Skeletal muscle satellite cell (primary cell): ENCODE measurements around the gene IFI27L1.

Experiments used
- H3K27me3 ChIP-seq: 2 replicates; pipeline ENCODE4 v1.7.0; 2013; ENCODE audit warnings: low read length; ENCODE audit not compliant: control insufficient read depth, insufficient read depth
- H3K36me3 ChIP-seq: 2 replicates; pipeline ENCODE4 v1.7.0; 2013; ENCODE audit warnings: mild to moderate bottlenecking, control low read depth, low read length; ENCODE audit not compliant: insufficient read depth
- H3K4me1 ChIP-seq: 2 replicates; pipeline ENCODE4 v1.7.0; 2013; ENCODE audit warnings: low read length; ENCODE audit not compliant: control insufficient read depth, insufficient read depth
- H3K4me2 ChIP-seq: 2 replicates; pipeline ENCODE4 v1.7.0; 2013; ENCODE audit warnings: mild to moderate bottlenecking, low read length
- H3K4me3 ChIP-seq: 2 replicates; pipeline ENCODE4 v1.7.0; 2013; ENCODE audit warnings: low read length
- H3K9ac ChIP-seq: 2 replicates; pipeline ENCODE4 v1.7.0; 2013; ENCODE audit warnings: mild to moderate bottlenecking, low read depth, low read length, moderate library complexity
- H3K9me3 ChIP-seq: replicated peaks from 2 replicates; pipeline ENCODE4 v1.7.0; 2013; ENCODE audit warnings: mild to moderate bottlenecking, control low read depth, low read length

The IFI27L1 gene

GRCh38 chr14:94042433-94043091 is 38.5 kb upstream of the IFI27L1 start:
- H3K4me3 ChIP-seq, result no peak overlapping the region
- peak overlapping the region; percentile 21 for H3K4me2 ChIP-seq
- no peaks in the 10 kb centered on the region for H3K9me3 ChIP-seq
- H3K36me3 ChIP-seq, result peaks cover 32% of the 10 kb centered on the region
- H3K4me1 ChIP-seq, result peaks cover 14% of the 10 kb centered on the region
- H3K9ac ChIP-seq, result no peak overlapping the region
- no peaks in the 10 kb centered on the region for H3K27me3 ChIP-seq

- no peak overlapping the region for H3K4me3 ChIP-seq
- peaks cover 14% of the 10 kb centered on the region for H3K4me1 ChIP-seq
- no peak overlapping the region for H3K9ac ChIP-seq
- no peaks in the 10 kb centered on the region for H3K27me3 ChIP-seq
- H3K4me2 ChIP-seq, result no peak overlapping the region
- peaks cover 39% of the 10 kb centered on the region for H3K36me3 ChIP-seq
- H3K9me3 ChIP-seq, result no peaks in the 10 kb centered on the region
These were observed 37.9 kb upstream of the IFI27L1 start for GRCh38 chr14:94043111-94043755.

GRCh38 chr14:94043756-94044475 is 37.2 kb upstream of the IFI27L1 start:
- peaks cover 45% of the 10 kb centered on the region for H3K36me3 ChIP-seq
- H3K4me1 ChIP-seq, result peaks cover 14% of the 10 kb centered on the region

GRCh38 chr14:94044476-94045091 is 36.5 kb upstream of the IFI27L1 start:
- Histone ChIP-seq H3K4me2 (no peak overlapping the region), H3K4me3 (no peak overlapping the region), H3K9me3 (no peaks in the 10 kb centered on the region), H3K27me3 (no peaks in the 10 kb centered on the region), H3K36me3 (peaks cover 52% of the 10 kb centered on the region), H3K9ac (no peak overlapping the region), H3K4me1 (peaks cover 14% of the 10 kb centered on the region)

More at GRCh38 chr14:94043756-94044475, 37.2 kb upstream of the IFI27L1 start:
- no peaks in the 10 kb centered on the region for H3K27me3 ChIP-seq
- no peak overlapping the region for H3K4me3 ChIP-seq
- H3K9me3 ChIP-seq, result no peaks in the 10 kb centered on the region
- H3K4me2 ChIP-seq, result no peak overlapping the region
- no peak overlapping the region for H3K9ac ChIP-seq

- no peaks in the 10 kb centered on the region for H3K27me3 ChIP-seq
- H3K4me1 ChIP-seq, result peaks cover 14% of the 10 kb centered on the region
- H3K36me3 ChIP-seq, result peaks cover 56% of the 10 kb centered on the region
- no peaks in the 10 kb centered on the region for H3K9me3 ChIP-seq
- no peak overlapping the region for H3K4me3 ChIP-seq
- no peak overlapping the region for H3K4me2 ChIP-seq
- no peak overlapping the region for H3K9ac ChIP-seq
These were observed 36.0 kb upstream of the IFI27L1 start for GRCh38 chr14:94045101-94045500.

- Histone ChIP-seq H3K27me3 (no peaks in the 10 kb centered on the region), H3K9ac (no peak overlapping the region), H3K4me2 (no peak overlapping the region), H3K9me3 (no peaks in the 10 kb centered on the region), H3K4me3 (no peak overlapping the region), H3K36me3 (peaks cover 62% of the 10 kb centered on the region), H3K4me1 (peaks cover 14% of the 10 kb centered on the region)
These were observed 35.4 kb upstream of the IFI27L1 start for GRCh38 chr14:94045563-94046345.

- Histone ChIP-seq H3K4me2 (no peak overlapping the region), H3K4me3 (no peak overlapping the region), H3K9ac (no peak overlapping the region), H3K9me3 (no peaks in the 10 kb centered on the region), H3K27me3 (no peaks in the 10 kb centered on the region), H3K36me3 (peaks cover 71% of the 10 kb centered on the region), H3K4me1 (peaks cover 11% of the 10 kb centered on the region)
These were observed 34.3 kb upstream of the IFI27L1 start for GRCh38 chr14:94046696-94047250.

GRCh38 chr14:94047581-94047980 is 33.5 kb upstream of the IFI27L1 start:
- Histone ChIP-seq H3K4me3 (no peak overlapping the region), H3K9ac (no peak overlapping the region), H3K4me2 (no peak overlapping the region), H3K4me1 (peaks cover 3% of the 10 kb centered on the region), H3K9me3 (no peaks in the 10 kb centered on the region), H3K27me3 (no peaks in the 10 kb centered on the region), H3K36me3 (peaks cover 79% of the 10 kb centered on the region)

- Histone ChIP-seq H3K9ac (no peak overlapping the region), H3K9me3 (no peaks in the 10 kb centered on the region), H3K27me3 (no peaks in the 10 kb centered on the region), H3K36me3 (peaks cover 84% of the 10 kb centered on the region), H3K4me1 (no peaks in the 10 kb centered on the region), H3K4me3 (no peak overlapping the region), H3K4me2 (no peak overlapping the region)
These were observed 32.2 kb upstream of the IFI27L1 start for GRCh38 chr14:94048691-94049624.

- Histone ChIP-seq H3K4me2 (no peak overlapping the region), H3K36me3 (peaks cover 87% of the 10 kb centered on the region), H3K4me3 (no peak overlapping the region), H3K27me3 (no peaks in the 10 kb centered on the region), H3K4me1 (no peaks in the 10 kb centered on the region), H3K9me3 (no peaks in the 10 kb centered on the region), H3K9ac (no peak overlapping the region)
These were observed 31.5 kb upstream of the IFI27L1 start for GRCh38 chr14:94049625-94050023.
